MM.1S (cell line): ENCODE data around the gene ATAD3A.

Experiments used
- DNase-seq: peaks from one replicate; pipeline ENCODE4 v3.0.0-alpha.2; 2015
- H2AFZ ChIP-seq: fragments of 300-600 bp; sonication (generic); 2 replicates; pipeline ENCODE4 v1.6.0; 2016; ENCODE audit warnings: antibody characterized with exemption, low read length
- H3F3A ChIP-seq: fragments of 300-600 bp; sonication (generic); 2 replicates; pipeline ENCODE4 v1.6.1; 2016; ENCODE audit warnings: mild to moderate bottlenecking, antibody characterized with exemption, low read length, moderate library complexity, mixed read lengths; ENCODE audit not compliant: insufficient read depth
- H3K27ac ChIP-seq: fragments of 300-600 bp; sonication (generic); 2 replicates; pipeline ENCODE4 v1.5.1; 2016; ENCODE audit warnings: mild to moderate bottlenecking, low read length
- H3K27me3 ChIP-seq: fragments of 300-600 bp; sonication (generic); replicated peaks from 2 replicates; pipeline ENCODE4 v1.6.0; 2016; ENCODE audit warnings: low read length; ENCODE audit not compliant: insufficient read depth
- H3K36me3 ChIP-seq: fragments of 300-600 bp; sonication (generic); replicated peaks from 2 replicates; pipeline ENCODE4 v1.6.1; 2016; ENCODE audit warnings: mild to moderate bottlenecking, low read length, mixed read lengths; ENCODE audit not compliant: insufficient read depth
- H3K4me1 ChIP-seq: fragments of 300-600 bp; sonication (generic); 2 replicates; pipeline ENCODE4 v1.6.1; 2016; ENCODE audit warnings: low read length, mixed read lengths
- H3K4me2 ChIP-seq: fragments of 300-600 bp; sonication (generic); 2 replicates; pipeline ENCODE4 v1.6.0; 2016; ENCODE audit warnings: low read depth, low read length
- H3K4me3 ChIP-seq: fragments of 300-600 bp; sonication (generic); 2 replicates; pipeline ENCODE4 v1.5.1; 2016; ENCODE audit warnings: low read length, mixed read lengths
- H3K79me2 ChIP-seq: fragments of 300-600 bp; sonication (generic); 2 replicates; pipeline ENCODE4 v1.6.1; 2016; ENCODE audit warnings: mixed run types, low read length, mixed read lengths
- H3K9ac ChIP-seq: fragments of 300-600 bp; sonication (generic); 2 replicates; pipeline ENCODE4 v1.6.1; 2016; ENCODE audit warnings: low read length, mixed read lengths
- H3K9me2 ChIP-seq: fragments of 300-600 bp; sonication (generic); replicated peaks from 2 replicates; pipeline ENCODE4 v1.6.1; 2016; ENCODE audit warnings: mild to moderate bottlenecking, low read length, mixed read lengths; ENCODE audit not compliant: insufficient read depth
- H3K9me3 ChIP-seq: fragments of 300-600 bp; sonication (generic); replicated peaks from 2 replicates; pipeline ENCODE4 v1.6.1; 2016; ENCODE audit warnings: mild to moderate bottlenecking, low read length, mixed read lengths; ENCODE audit not compliant: insufficient read depth
- H4K20me1 ChIP-seq: fragments of 300-600 bp; sonication (generic); 2 replicates; pipeline ENCODE4 v1.6.1; 2016; ENCODE audit warnings: mild to moderate bottlenecking, low read length, moderate library complexity, mixed read lengths; ENCODE audit not compliant: insufficient read depth
- CTCF ChIP-seq: fragments of 300-600 bp; sonication (generic); IDR thresholded peaks from 2 replicates; pipeline ENCODE4 v1.5.1; 2016; ENCODE audit warnings: antibody characterized with exemption, low read length, mixed read lengths
- EZH2 ChIP-seq: fragments of 300-600 bp; sonication (generic); optimal IDR thresholded peaks from 2 replicates; pipeline ENCODE3; 2017; ENCODE audit warnings: low read depth, mild to moderate bottlenecking, antibody characterized with exemption, low read length, mixed read lengths
- EZH2phosphoT487 ChIP-seq: fragments of 300-600 bp; sonication (generic); IDR thresholded peaks from 2 replicates; pipeline ENCODE4 v1.6.1; 2018; ENCODE audit warnings: antibody characterized with exemption, low read length

ATAD3A gene

GRCh38 chr1:1564268-1564667 is 52.3 kb downstream of the ATAD3A start:
- TF ChIP-seq CTCF = no peak
- TF ChIP-seq EZH2 = no peak
- TF ChIP-seq EZH2phosphoT487 = no peak
- H3F3A ChIP-seq = no peaks in the 10 kb centered on the region; the same call in 1 of the 2 replicates
- peaks cover 9% of the 10 kb centered on the region; the same call in 1 of the 2 replicates for H3K36me3 ChIP-seq
- no peak overlapping the region for H3K4me2 ChIP-seq
- H3K79me2 ChIP-seq = peaks cover 75% of the 10 kb centered on the region
- H3K9me2 ChIP-seq = no peaks in the 10 kb centered on the region
- H3K4me1 ChIP-seq = no peaks in the 10 kb centered on the region
- H4K20me1 ChIP-seq = peaks cover 24% of the 10 kb centered on the region
- H2AFZ ChIP-seq = no peak overlapping the region
- no peaks in the 10 kb centered on the region for H3K27me3 ChIP-seq
- no peak overlapping the region for H3K9ac ChIP-seq
- DNase-seq = no peak
- H3K27ac ChIP-seq = no peak overlapping the region
- H3K9me3 ChIP-seq = no peaks in the 10 kb centered on the region
- no peak overlapping the region for H3K4me3 ChIP-seq

GRCh38 chr1:1565340-1565739 is 53.4 kb downstream of the ATAD3A start:
- Histone ChIP-seq H3F3A (no peaks in the 10 kb centered on the region; the same call in 1 of the 2 replicates), H3K9ac (no peak overlapping the region), H3K4me2 (no peak overlapping the region), H2AFZ (no peak overlapping the region), H3K79me2 (peaks cover 86% of the 10 kb centered on the region), H3K4me3 (no peak overlapping the region), H3K9me2 (no peaks in the 10 kb centered on the region), H3K4me1 (no peaks in the 10 kb centered on the region), H4K20me1 (peaks cover 24% of the 10 kb centered on the region), H3K27ac (no peak overlapping the region), H3K36me3 (peaks cover 9% of the 10 kb centered on the region; the same call in 1 of the 2 replicates), H3K9me3 (no peaks in the 10 kb centered on the region), H3K27me3 (no peaks in the 10 kb centered on the region)
- no peak for TF ChIP-seq EZH2
- TF ChIP-seq CTCF = no peak
- TF ChIP-seq EZH2phosphoT487 = no peak
- DNase-seq = no peak

- no peaks in the 10 kb centered on the region for H3F3A ChIP-seq
- H3K27me3 ChIP-seq = no peaks in the 10 kb centered on the region
- TF ChIP-seq EZH2phosphoT487 (no peak), CTCF (no peak), EZH2 (no peak)
- H3K9me2 ChIP-seq = no peaks in the 10 kb centered on the region
- H3K9ac ChIP-seq = no peak overlapping the region
- no peak for DNase-seq
- H4K20me1 ChIP-seq = peaks cover 24% of the 10 kb centered on the region
- H3K4me2 ChIP-seq = no peak overlapping the region
- H3K9me3 ChIP-seq = no peaks in the 10 kb centered on the region
- H3K79me2 ChIP-seq = peaks cover 97% of the 10 kb centered on the region
- no peak overlapping the region for H3K4me3 ChIP-seq
- H3K27ac ChIP-seq = no peak overlapping the region
- peaks cover 9% of the 10 kb centered on the region; the same call in 1 of the 2 replicates for H3K36me3 ChIP-seq
- no peak overlapping the region for H2AFZ ChIP-seq
- H3K4me1 ChIP-seq = no peaks in the 10 kb centered on the region
Measured at GRCh38 chr1:1567152-1567875, 55.4 kb downstream of the ATAD3A start.
